Hepatocyte (in vitro differentiated cells): ENCODE measurements around the gene MPIG6B. TPM values are rescaled to one million over a fixed set of nuclear protein-coding genes. Genes with fewer than 3 reads are reported as not detected.

Source experiments
- DNase-seq: peaks from one replicate; pipeline ENCODE4 v3.0.0-alpha.2; 2016; ENCODE audit warnings: low spot score
- H2AFZ ChIP-seq: fragments of 200-600 bp; sonication (generic); 2 replicates; pipeline ENCODE4 v1.6.0; 2016; ENCODE audit warnings: antibody characterized with exemption, mild to moderate bottlenecking
- H3K27ac ChIP-seq: fragments of 200-600 bp; sonication (generic); 2 replicates; pipeline ENCODE4 v1.5.1; 2016; ENCODE audit warnings: mild to moderate bottlenecking
- H3K27me3 ChIP-seq: fragments of 200-600 bp; sonication (generic); 2 replicates; pipeline ENCODE4 v1.6.1; 2016
- H3K36me3 ChIP-seq: fragments of 200-600 bp; sonication (generic); replicated peaks from 2 replicates; pipeline ENCODE4 v1.5.1; 2016; ENCODE audit warnings: low read depth; ENCODE audit not compliant: insufficient read depth
- H3K4me1 ChIP-seq: fragments of 200-600 bp; sonication (generic); 2 replicates; pipeline ENCODE4 v1.5.1; 2016; ENCODE audit warnings: mild to moderate bottlenecking, moderate library complexity; ENCODE audit not compliant: insufficient read depth
- H3K4me2 ChIP-seq: fragments of 200-600 bp; sonication (generic); 2 replicates; pipeline ENCODE4 v1.6.0; 2016
- H3K4me3 ChIP-seq: fragments of 200-600 bp; sonication (generic); 2 replicates; pipeline ENCODE4 v1.5.1; 2016; ENCODE audit warnings: mild to moderate bottlenecking
- H3K79me2 ChIP-seq: fragments of 200-600 bp; sonication (generic); 2 replicates; pipeline ENCODE4 v1.6.0; 2017; ENCODE audit warnings: mild to moderate bottlenecking
- H3K9me2 ChIP-seq: fragments of 200-600 bp; sonication (generic); replicated peaks from 2 replicates; pipeline ENCODE4 v1.6.0; 2017; ENCODE audit warnings: mild to moderate bottlenecking; ENCODE audit not compliant: insufficient read depth
- H3K9me3 ChIP-seq: fragments of 200-600 bp; sonication (generic); 2 replicates; pipeline ENCODE4 v1.5.1; 2016; ENCODE audit warnings: low read depth, mild to moderate bottlenecking
- H4K20me1 ChIP-seq: fragments of 200-600 bp; sonication (generic); 2 replicates; pipeline ENCODE4 v1.6.0; 2016; ENCODE audit warnings: mild to moderate bottlenecking; ENCODE audit not compliant: insufficient read depth, poor library complexity, severe bottlenecking
- CTCF ChIP-seq: fragments of 200-600 bp; sonication (generic); IDR thresholded peaks from 2 replicates; pipeline ENCODE4 v1.5.1; 2016; ENCODE audit warnings: antibody characterized with exemption, mild to moderate bottlenecking; ENCODE audit not compliant: poor library complexity
- EZH2 ChIP-seq: fragments of 200-600 bp; sonication (generic); IDR thresholded peaks from 2 replicates; pipeline ENCODE4 v1.6.1; 2016; ENCODE audit warnings: antibody characterized with exemption, mild to moderate bottlenecking, borderline replicate concordance
- EZH2phosphoT487 ChIP-seq: fragments of 200-600 bp; sonication (generic); IDR thresholded peaks from one replicate; pipeline ENCODE4 v1.6.1; 2018; ENCODE audit warnings: antibody characterized with exemption, mild to moderate bottlenecking, low read depth, moderate library complexity; ENCODE audit not compliant: unreplicated experiment, severe bottlenecking
- WGBS: methylation state at CpG from one replicate; pipeline ENCODE4 v1.1.6; 2016; ENCODE audit warnings: low lambda C conversion rate; ENCODE audit errors: missing lambda C conversion rate; 5-methylcytosine and 5-hydroxymethylcytosine counted together
- polyA plus RNA-seq: library from polyadenylated mRNA; unstranded; fragments of >200 nt; fragmentation: Nextera tagmentation; extraction: Ambion mirVana; gene quantifications from 2 replicates; pipeline ENCODE4 v1.2.1, GENCODE V29; 2016
- total RNA-seq: library from RNA; depleted of rRNA; stranded (reverse); fragments of >200 nt; gene quantifications from 2 replicates; pipeline ENCODE4 v1.2.3, GENCODE V29; 2014

Gene MPIG6B
- total and polyA plus RNA-seq, 2 experiments from 2014 or later = not detected

- Histone ChIP-seq H3K79me2 (no peaks in the 10 kb centered on the region), H3K27ac (no peak within 1 kb of the TSS), H3K4me1 (peaks cover 8% of the 10 kb centered on the region), H3K9me2 (no peaks in the 10 kb centered on the region), H2AFZ (no peak within 1 kb of the TSS), H3K36me3 (no peaks in the 10 kb centered on the region), H4K20me1 (no peaks in the 10 kb centered on the region), H3K4me2 (no peak within 1 kb of the TSS), H3K4me3 (no peak within 1 kb of the TSS), H3K27me3 (no peaks in the 10 kb centered on the region), H3K9me3 (no peaks in the 10 kb centered on the region)
- 89% methylated on average over 4 of the region's 4 CpGs for WGBS
- no peak for TF ChIP-seq EZH2phosphoT487
- TF ChIP-seq CTCF = no peak
- no peak for TF ChIP-seq EZH2
- no peak for DNase-seq
These were observed 39.2 kb downstream of the MPIG6B start, which contains the start of gene SAPCD1 for GRCh38 chr6:31762356-31762755. TSS of gene SAPCD1 (plus strand) at chr6:31762656. CDS start at chr6:31763055, 399 bp downstream.

- Histone ChIP-seq H3K79me2 (no peaks in the 10 kb centered on the region), H3K9me3 (no peaks in the 10 kb centered on the region), H3K36me3 (no peaks in the 10 kb centered on the region), H3K4me3 (no peak overlapping the region), H3K27me3 (no peaks in the 10 kb centered on the region), H3K9me2 (no peaks in the 10 kb centered on the region), H3K4me1 (peaks cover 8% of the 10 kb centered on the region), H3K4me2 (no peak overlapping the region), H2AFZ (no peak overlapping the region), H3K27ac (no peak overlapping the region), H4K20me1 (no peaks in the 10 kb centered on the region)
- 83% methylated on average over 7 of the region's 8 CpGs for WGBS
- DNase-seq = no peak
- TF ChIP-seq EZH2phosphoT487 = no peak
- no peak for TF ChIP-seq CTCF
- TF ChIP-seq EZH2 = no peak
These were observed 39.9 kb downstream of the MPIG6B start for GRCh38 chr6:31762878-31763618.

GRCh38 chr6:31763619-31763940 lies 40.4 kb downstream of the MPIG6B start:
- H3K79me2 ChIP-seq = no peaks in the 10 kb centered on the region
- no peak for DNase-seq
- H3K36me3 ChIP-seq = no peaks in the 10 kb centered on the region
- H4K20me1 ChIP-seq = no peaks in the 10 kb centered on the region
- no peaks in the 10 kb centered on the region for H3K9me2 ChIP-seq
- H3K9me3 ChIP-seq = no peaks in the 10 kb centered on the region
- 11% methylated on average over 1 of the region's 1 CpG for WGBS
- no peak overlapping the region for H2AFZ ChIP-seq
- peaks cover 8% of the 10 kb centered on the region for H3K4me1 ChIP-seq
- H3K4me2 ChIP-seq = no peak overlapping the region
- no peak overlapping the region for H3K27ac ChIP-seq
- no peak overlapping the region for H3K4me3 ChIP-seq
- H3K27me3 ChIP-seq = no peaks in the 10 kb centered on the region
- TF ChIP-seq CTCF = no peak
- TF ChIP-seq EZH2phosphoT487 = no peak
- no peak for TF ChIP-seq EZH2
